K562 (cell line): Measurements from ENCODE around the gene PCP4L1. TPM values are rescaled to one million over a fixed set of nuclear protein-coding genes. Genes with fewer than 3 reads are reported as not detected.

Experiments used
- ATAC-seq: fragments of 200-7000 bp; cut with Tn5 transposase; 3 replicates; pipeline ENCODE4 v1.9.1; 2020; ENCODE audit warnings: moderate library complexity
- BruUV-seq: library from RNA; stranded (reverse); fragments of 400-500 nt; replicated peaks from 2 replicates; lab custom pipeline; 2021; lab: Mats Ljungman, UMichigan
- CTCF ChIA-PET: fragments of 300-600 bp; formaldehyde crosslinking; extraction: SDS; loops from one replicate; lab custom pipeline; 2021; ENCODE audit warnings: low intra/inter-chr PET ratio; lab: Yijun Ruan, JAX
- POLR2A ChIA-PET: fragments of 300-600, 350-650 bp; sonication (Branson Sonifier 250); formaldehyde crosslinking; extraction: SDS; loops from one replicate; lab custom pipeline; 2021; ENCODE audit warnings: antibody characterized with exemption, inconsistent platforms; lab: Yijun Ruan, JAX
- DNase-seq, 4 experiments: peaks; one replicate each; pipeline versions ENCODE4 v3.0.0 to v3.0.0-alpha.2; 2011 to 2018; ENCODE audit warnings: low spot score in 3 of 4, mixed read lengths in 3 of 4; ENCODE audit errors: extremely low read depth in 1 of 4
- FAIRE-seq: peaks from 2 replicates; lab custom pipeline; 2011; peaks lifted over from hg19 to GRCh38; lab: Jason Lieb, UNC
- H2AFZ ChIP-seq: 2 replicates; pipeline ENCODE4 v1.6.0; 2011; ENCODE audit warnings: low read depth, low read length, control low read depth, inconsistent platforms
- H3K27ac ChIP-seq: fragments of 200-600 bp; 3 replicates; pipeline ENCODE4 v1.8.0; 2011; ENCODE audit warnings: low read depth, mild to moderate bottlenecking, control low read depth, inconsistent platforms, low read length, moderate library complexity, mixed read lengths; ENCODE audit errors: extremely low read depth
- H3K27me3 ChIP-seq, 2 experiments: fragments of 300-600 bp in 1 of 2; 2 replicates in 1 of 2; 3 replicates in 1 of 2; pipeline versions ENCODE4 v1.6.0 to v1.8.0; 2011; ENCODE audit warnings: inconsistent platforms in 2 of 2, low read length in 2 of 2, mild to moderate bottlenecking in 1 of 2, mixed read lengths in 1 of 2, moderate library complexity in 1 of 2; ENCODE audit not compliant: control insufficient read depth in 2 of 2, insufficient read depth in 2 of 2
- H3K36me3 ChIP-seq: fragments of 300-600 bp; 3 replicates; pipeline ENCODE4 v1.8.0; 2011; ENCODE audit warnings: mild to moderate bottlenecking, low read length, inconsistent platforms; ENCODE audit not compliant: control insufficient read depth, insufficient read depth
- H3K4me1 ChIP-seq, 2 experiments: fragments of 200-600 bp in 1 of 2; replicated peaks in 1 of 2; 2 replicates in 1 of 2; 3 replicates in 1 of 2; pipeline versions ENCODE4 v1.5.1 to v1.8.0; 2011; ENCODE audit warnings: inconsistent platforms in 2 of 2, low read length in 2 of 2, mild to moderate bottlenecking in 1 of 2, mixed read lengths in 1 of 2, moderate library complexity in 1 of 2; ENCODE audit not compliant: control insufficient read depth in 2 of 2, insufficient read depth in 2 of 2
- H3K4me2 ChIP-seq: 2 replicates; pipeline ENCODE4 v1.6.1; 2011; ENCODE audit warnings: low read length, control low read depth, inconsistent platforms, mixed read lengths; ENCODE audit not compliant: insufficient read depth
- H3K4me3 ChIP-seq: fragments of 200-600 bp; sonication (generic), shearing (Covaris generic); 2 replicates; pipeline ENCODE4 v1.5.1; 2016; ENCODE audit warnings: control low read depth, inconsistent platforms
- H3K79me2 ChIP-seq: fragments of 200-600 bp; 3 replicates; pipeline ENCODE4 v1.8.0; 2011; ENCODE audit warnings: low read length, inconsistent platforms; ENCODE audit not compliant: control insufficient read depth, insufficient read depth
- H3K9ac ChIP-seq, 2 experiments: 2 replicates each; pipeline versions ENCODE4 v1.6.0 to v1.6.1; 2011; ENCODE audit warnings: low read depth in 2 of 2, low read length in 2 of 2, control low read depth in 1 of 2, inconsistent platforms in 1 of 2, mild to moderate bottlenecking in 1 of 2, mixed read lengths in 1 of 2; ENCODE audit not compliant: insufficient read depth in 1 of 2
- H3K9me1 ChIP-seq: one replicate; pipeline ENCODE4 v1.6.0; 2011; ENCODE audit warnings: inconsistent platforms, mild to moderate bottlenecking, low read length, moderate library complexity; ENCODE audit not compliant: control insufficient read depth, insufficient read depth
- H3K9me3 ChIP-seq: replicated peaks from 2 replicates; pipeline ENCODE4 v1.5.1; 2011; ENCODE audit warnings: low read depth, low read length, inconsistent platforms; ENCODE audit not compliant: control insufficient read depth, insufficient read depth
- H4K20me1 ChIP-seq: replicated peaks from 2 replicates; pipeline ENCODE4 v1.6.1; 2011; ENCODE audit warnings: low read length, inconsistent platforms, mixed read lengths; ENCODE audit not compliant: control insufficient read depth, insufficient read depth
- CREB1 ChIP-seq, 2 experiments: sonication (generic) in 1 of 2; formaldehyde crosslinking in 1 of 2; IDR thresholded peaks; 2 replicates each; pipeline versions ENCODE4 v1.6.1 to v1.8.0; 2012 to 2022; ENCODE audit warnings: inconsistent platforms in 1 of 2, mild to moderate bottlenecking in 1 of 2, missing genetic modification reagents in 1 of 2, moderate library complexity in 1 of 2
- GATAD2A ChIP-seq: fragments of 450-650 bp; IDR thresholded peaks from 2 replicates; pipeline ENCODE4 v1.6.1; 2017
- MAX ChIP-seq: sonication (generic); formaldehyde crosslinking; IDR thresholded peaks from 2 replicates; pipeline ENCODE4 v1.9.0; 2022; ENCODE audit warnings: mild to moderate bottlenecking, missing genetic modification reagents
- NFRKB ChIP-seq: fragments of 450-650 bp; IDR thresholded peaks from 2 replicates; pipeline ENCODE4 v1.6.1; 2016; ENCODE audit warnings: low read depth
- POLR2A ChIP-seq: fragments of 450-650 bp; conservative IDR thresholded peaks from 2 replicates; pipeline ENCODE4 v1.6.1; 2016
- POLR2G ChIP-seq: fragments of 200-400 bp; formaldehyde crosslinking; IDR thresholded peaks from 2 replicates; pipeline ENCODE4 v1.6.1; 2017; ENCODE audit warnings: low read depth, mild to moderate bottlenecking, antibody characterized with exemption, low read length, moderate library complexity
- SNRNP70 ChIP-seq: fragments of 200-400 bp; formaldehyde crosslinking; optimal IDR thresholded peaks from 2 replicates; pipeline ENCODE3; 2017; ENCODE audit warnings: low read depth, low read length
- SUPT5H ChIP-seq: fragments of 450-650 bp; IDR thresholded peaks from 2 replicates; pipeline ENCODE4 v1.6.1; 2016
- ZNF324 ChIP-seq: fragments of 250-450 bp; sonication (Bioruptor Pico); IDR thresholded peaks from 2 replicates; pipeline ENCODE4 v1.4.0; 2020; ENCODE audit warnings: mild to moderate bottlenecking
- ZNF699 ChIP-seq: fragments of 250-450 bp; sonication (Bioruptor Pico); IDR thresholded peaks from 2 replicates; pipeline ENCODE4 v1.8.0; 2021; ENCODE audit warnings: mild to moderate bottlenecking, moderate library complexity; ENCODE audit not compliant: insufficient replicate concordance
- WGBS: fragments of 100-300 bp; shearing (Covaris generic); methylation state at CpG from one replicate; pipeline ENCODE4 v1.1.6; 2016; ENCODE audit warnings: low coverage, mixed read lengths; ENCODE audit not compliant: insufficient coverage; ENCODE audit errors: missing lambda C conversion rate; 5-methylcytosine and 5-hydroxymethylcytosine counted together
- in situ Hi-C: fragments of 300-500 bp; cut with MboI; formaldehyde crosslinking; loops from 4 replicates; pipeline ENCODE4 v1.15.0; 2018; ENCODE audit warnings: inconsistent platforms, mixed read lengths
- intact Hi-C: fragments of 100-400 bp; cut with micrococcal nuclease; formaldehyde crosslinking; loops from 2 replicates; pipeline ENCODE4 v1.14.2; 2022
- polyA plus RNA-seq, 8 experiments: library from polyadenylated mRNA; depleted of rRNA in 4 of 8; stranded (reverse) in 5 of 8; unstranded in 3 of 8; fragments of >200 nt; fragmentation: Nextera tagmentation in 2 of 8; fragmentation: Illumina TruSeq in 1 of 8; extraction: Ambion mirVana in 2 of 8; extraction: Trizol in 1 of 8; gene quantifications; 2 replicates each; pipeline versions ENCODE4 v1.2.1 to v1.2.3, GENCODE V29; 2011 to 2014; ENCODE audit warnings: inconsistent platforms in 1 of 8, missing spikeins in 1 of 8
- total RNA-seq, 7 experiments: library from RNA; depleted of rRNA in 6 of 7; stranded (reverse); fragments of >200 nt in 6 of 7; fragmentation: Illumina TruSeq in 2 of 7; extraction: Trizol in 2 of 7; gene quantifications; 2 replicates each; pipeline versions ENCODE4 v1.2.1 to v1.2.3, GENCODE V29; 2011 to 2021; ENCODE audit warnings: low replicate concordance in 1 of 7
- TF ChIP-seq, protein P1 (sequence below): fragments of 450-650 bp; IDR thresholded peaks from 2 replicates; pipeline ENCODE4 v1.6.1; 2016; ENCODE audit warnings: mild to moderate bottlenecking, moderate library complexity

PCP4L1 gene
- total and polyA plus RNA-seq, 9 of the 15 experiments (the other 6 are each of a cell fraction or from before 2014, with no cell fraction given) = not detected

DNA sequence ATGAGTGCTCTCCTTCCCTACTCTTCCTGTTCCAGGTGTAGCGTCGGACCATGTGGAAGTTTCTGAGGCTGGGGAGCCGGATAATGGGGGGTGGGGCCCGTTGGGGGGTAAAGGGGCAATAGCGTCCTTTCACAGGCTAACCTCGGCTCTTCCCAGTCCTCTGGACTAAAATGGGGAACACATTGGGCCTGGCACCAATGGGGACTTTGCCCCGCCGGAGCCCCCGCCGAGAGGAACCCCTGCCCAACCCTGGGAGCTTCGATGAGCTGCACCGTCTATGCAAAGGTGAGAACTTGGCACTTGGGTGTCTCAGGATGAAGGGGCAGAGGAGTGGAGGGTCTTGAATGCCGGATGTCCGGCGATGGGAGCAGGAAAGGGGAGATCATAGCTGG, 32.2 kb upstream of the PCP4L1 start:
- DNase-seq (peak in 1 of 4 experiments; percentile 47), FAIRE-seq (no peak), ATAC-seq (peak; percentile 3)
- Histone ChIP-seq H2AFZ (peak overlapping the region; percentile 87), H3K27me3 (no peaks in the 10 kb centered on the region), H3K4me3 (peak overlapping the region; percentile 70), H4K20me1 (no peaks in the 10 kb centered on the region), H3K4me2 (peak overlapping the region; percentile 97), H3K27ac (peak overlapping the region; percentile 79), H3K9me1 (no peaks in the 10 kb centered on the region), H3K9ac (peak overlapping the region; percentile 76 to 93), H3K9me3 (no peaks in the 10 kb centered on the region), H3K4me1 (peaks cover 15 to 16% of the 10 kb centered on the region in 2 experiments; a peak in 3 of 5 replicates), H3K36me3 (peaks cover 37% of the 10 kb centered on the region), H3K79me2 (peaks cover 19% of the 10 kb centered on the region)
- POLR2A ChIA-PET = interaction anchor here (0.7 to 2.1 kb wide), 12 partner anchors 9 to 194 kb away, joined by 3 to 9 read pairs (median 4); partner anchors contain the start of genes NDUFS2 and SDHC
- CTCF ChIA-PET = interaction anchor here (0.6 to 1.1 kb wide), 4 partner anchors 59 to 539 kb away, joined by 3 to 7 read pairs (median 4); no protein-coding TSS in a partner anchor
- intact Hi-C loops = loop anchor here (2.0 to 5.0 kb wide), 4 partner anchors 64 to 156 kb away; partner anchors contain the start of gene CFAP126
- 2% methylated on average over 12 of the region's 15 CpGs for WGBS
- in situ Hi-C loops = loop anchor here (5.0 kb wide), 1 partner anchor 156 kb away; no protein-coding TSS in a partner anchor
- no TSS peak for BruUV-seq
- no peak for TF ChIP-seq ZNF324 (CRISPR knock-in tag)
- TF ChIP-seq, protein P1, sequence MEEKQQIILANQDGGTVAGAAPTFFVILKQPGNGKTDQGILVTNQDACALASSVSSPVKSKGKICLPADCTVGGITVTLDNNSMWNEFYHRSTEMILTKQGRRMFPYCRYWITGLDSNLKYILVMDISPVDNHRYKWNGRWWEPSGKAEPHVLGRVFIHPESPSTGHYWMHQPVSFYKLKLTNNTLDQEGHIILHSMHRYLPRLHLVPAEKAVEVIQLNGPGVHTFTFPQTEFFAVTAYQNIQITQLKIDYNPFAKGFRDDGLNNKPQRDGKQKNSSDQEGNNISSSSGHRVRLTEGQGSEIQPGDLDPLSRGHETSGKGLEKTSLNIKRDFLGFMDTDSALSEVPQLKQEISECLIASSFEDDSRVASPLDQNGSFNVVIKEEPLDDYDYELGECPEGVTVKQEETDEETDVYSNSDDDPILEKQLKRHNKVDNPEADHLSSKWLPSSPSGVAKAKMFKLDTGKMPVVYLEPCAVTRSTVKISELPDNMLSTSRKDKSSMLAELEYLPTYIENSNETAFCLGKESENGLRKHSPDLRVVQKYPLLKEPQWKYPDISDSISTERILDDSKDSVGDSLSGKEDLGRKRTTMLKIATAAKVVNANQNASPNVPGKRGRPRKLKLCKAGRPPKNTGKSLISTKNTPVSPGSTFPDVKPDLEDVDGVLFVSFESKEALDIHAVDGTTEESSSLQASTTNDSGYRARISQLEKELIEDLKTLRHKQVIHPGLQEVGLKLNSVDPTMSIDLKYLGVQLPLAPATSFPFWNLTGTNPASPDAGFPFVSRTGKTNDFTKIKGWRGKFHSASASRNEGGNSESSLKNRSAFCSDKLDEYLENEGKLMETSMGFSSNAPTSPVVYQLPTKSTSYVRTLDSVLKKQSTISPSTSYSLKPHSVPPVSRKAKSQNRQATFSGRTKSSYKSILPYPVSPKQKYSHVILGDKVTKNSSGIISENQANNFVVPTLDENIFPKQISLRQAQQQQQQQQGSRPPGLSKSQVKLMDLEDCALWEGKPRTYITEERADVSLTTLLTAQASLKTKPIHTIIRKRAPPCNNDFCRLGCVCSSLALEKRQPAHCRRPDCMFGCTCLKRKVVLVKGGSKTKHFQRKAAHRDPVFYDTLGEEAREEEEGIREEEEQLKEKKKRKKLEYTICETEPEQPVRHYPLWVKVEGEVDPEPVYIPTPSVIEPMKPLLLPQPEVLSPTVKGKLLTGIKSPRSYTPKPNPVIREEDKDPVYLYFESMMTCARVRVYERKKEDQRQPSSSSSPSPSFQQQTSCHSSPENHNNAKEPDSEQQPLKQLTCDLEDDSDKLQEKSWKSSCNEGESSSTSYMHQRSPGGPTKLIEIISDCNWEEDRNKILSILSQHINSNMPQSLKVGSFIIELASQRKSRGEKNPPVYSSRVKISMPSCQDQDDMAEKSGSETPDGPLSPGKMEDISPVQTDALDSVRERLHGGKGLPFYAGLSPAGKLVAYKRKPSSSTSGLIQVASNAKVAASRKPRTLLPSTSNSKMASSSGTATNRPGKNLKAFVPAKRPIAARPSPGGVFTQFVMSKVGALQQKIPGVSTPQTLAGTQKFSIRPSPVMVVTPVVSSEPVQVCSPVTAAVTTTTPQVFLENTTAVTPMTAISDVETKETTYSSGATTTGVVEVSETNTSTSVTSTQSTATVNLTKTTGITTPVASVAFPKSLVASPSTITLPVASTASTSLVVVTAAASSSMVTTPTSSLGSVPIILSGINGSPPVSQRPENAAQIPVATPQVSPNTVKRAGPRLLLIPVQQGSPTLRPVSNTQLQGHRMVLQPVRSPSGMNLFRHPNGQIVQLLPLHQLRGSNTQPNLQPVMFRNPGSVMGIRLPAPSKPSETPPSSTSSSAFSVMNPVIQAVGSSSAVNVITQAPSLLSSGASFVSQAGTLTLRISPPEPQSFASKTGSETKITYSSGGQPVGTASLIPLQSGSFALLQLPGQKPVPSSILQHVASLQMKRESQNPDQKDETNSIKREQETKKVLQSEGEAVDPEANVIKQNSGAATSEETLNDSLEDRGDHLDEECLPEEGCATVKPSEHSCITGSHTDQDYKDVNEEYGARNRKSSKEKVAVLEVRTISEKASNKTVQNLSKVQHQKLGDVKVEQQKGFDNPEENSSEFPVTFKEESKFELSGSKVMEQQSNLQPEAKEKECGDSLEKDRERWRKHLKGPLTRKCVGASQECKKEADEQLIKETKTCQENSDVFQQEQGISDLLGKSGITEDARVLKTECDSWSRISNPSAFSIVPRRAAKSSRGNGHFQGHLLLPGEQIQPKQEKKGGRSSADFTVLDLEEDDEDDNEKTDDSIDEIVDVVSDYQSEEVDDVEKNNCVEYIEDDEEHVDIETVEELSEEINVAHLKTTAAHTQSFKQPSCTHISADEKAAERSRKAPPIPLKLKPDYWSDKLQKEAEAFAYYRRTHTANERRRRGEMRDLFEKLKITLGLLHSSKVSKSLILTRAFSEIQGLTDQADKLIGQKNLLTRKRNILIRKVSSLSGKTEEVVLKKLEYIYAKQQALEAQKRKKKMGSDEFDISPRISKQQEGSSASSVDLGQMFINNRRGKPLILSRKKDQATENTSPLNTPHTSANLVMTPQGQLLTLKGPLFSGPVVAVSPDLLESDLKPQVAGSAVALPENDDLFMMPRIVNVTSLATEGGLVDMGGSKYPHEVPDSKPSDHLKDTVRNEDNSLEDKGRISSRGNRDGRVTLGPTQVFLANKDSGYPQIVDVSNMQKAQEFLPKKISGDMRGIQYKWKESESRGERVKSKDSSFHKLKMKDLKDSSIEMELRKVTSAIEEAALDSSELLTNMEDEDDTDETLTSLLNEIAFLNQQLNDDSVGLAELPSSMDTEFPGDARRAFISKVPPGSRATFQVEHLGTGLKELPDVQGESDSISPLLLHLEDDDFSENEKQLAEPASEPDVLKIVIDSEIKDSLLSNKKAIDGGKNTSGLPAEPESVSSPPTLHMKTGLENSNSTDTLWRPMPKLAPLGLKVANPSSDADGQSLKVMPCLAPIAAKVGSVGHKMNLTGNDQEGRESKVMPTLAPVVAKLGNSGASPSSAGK = no peak
- TF ChIP-seq CREB1 (IDR thresholded peaks at IDR 0.05) = no peak
- TF ChIP-seq CREB1 (CRISPR knock-in tag; IDR thresholded peaks at IDR 0.05) = no peak
- no peak for TF ChIP-seq SNRNP70
- 0 out of 2 replicates have a peak, but pooled peaks have one; percentile 3 for TF ChIP-seq MAX
- TF ChIP-seq GATAD2A = no peak
- TF ChIP-seq NFRKB = 0 out of 2 replicates have a peak, but pooled peaks have one; percentile 41
- 0 out of 2 replicates have a peak, but pooled peaks have one; percentile 30 for TF ChIP-seq POLR2G
- TF ChIP-seq SUPT5H = no peak
- no peak for TF ChIP-seq ZNF699 (CRISPR knock-in tag)
- TF ChIP-seq POLR2A = 0 out of 2 replicates have a peak, but pooled peaks have one; percentile 3
